ENCODE measurements around the gene MEX3A.
"Not testable (repeated sequence)": the region's sequence is repeated elsewhere in the genome, so short reads cannot be mapped to it uniquely, and the experiment has no call there.

MEX3A gene

DNA sequence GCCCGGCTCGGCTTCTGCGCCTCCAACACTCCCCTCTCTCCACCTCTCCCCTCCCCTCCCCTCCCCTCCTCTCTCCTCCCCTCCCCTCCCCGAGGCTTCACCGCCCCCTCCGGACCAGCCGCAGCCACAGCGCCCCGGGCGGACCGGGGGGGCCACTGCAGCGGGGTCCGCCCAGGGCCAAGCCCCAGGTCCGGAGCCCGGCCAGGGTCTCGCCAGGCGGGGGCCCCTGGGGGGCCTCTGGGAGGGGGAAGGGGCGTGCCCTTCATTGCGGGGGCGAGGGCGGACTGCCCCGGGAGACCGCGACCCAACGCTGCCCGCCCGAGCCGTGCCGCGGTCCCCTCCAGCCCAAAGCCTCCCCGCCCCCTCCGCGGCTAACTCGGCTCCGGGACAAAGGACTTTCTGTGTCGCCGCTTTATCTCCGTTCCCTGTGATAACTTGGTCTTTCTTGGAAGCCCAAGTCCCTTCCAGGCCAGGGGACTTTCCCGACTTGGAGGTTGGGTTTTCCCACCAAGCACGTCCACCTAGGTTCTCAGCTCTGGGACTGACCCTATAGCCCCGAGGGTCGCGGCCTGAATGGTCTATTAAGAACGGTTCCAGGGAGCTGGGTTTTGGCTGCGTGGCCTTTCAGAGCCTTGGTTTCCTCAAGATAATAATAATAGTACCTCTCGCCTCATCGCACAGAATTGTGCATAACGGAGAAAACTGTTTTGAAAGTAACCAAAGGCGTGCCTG is 28.3 kb downstream of the MEX3A start, which contains the start of gene UBQLN4:
TSS of gene UBQLN4 (minus strand) at position 31 of the 732 bp plus-strand sequence. CDS start 97 bp downstream, outside the sequence.
- peak; percentile 91 for DNase-seq

GRCh38 chr1:156052862-156053767 is 29.1 kb downstream of the MEX3A start:
- DNase-seq = peak; percentile 66

GRCh38 chr1:156051011-156051725 is 31.1 kb downstream of the MEX3A start:
- DNase-seq = no peak

DNA sequence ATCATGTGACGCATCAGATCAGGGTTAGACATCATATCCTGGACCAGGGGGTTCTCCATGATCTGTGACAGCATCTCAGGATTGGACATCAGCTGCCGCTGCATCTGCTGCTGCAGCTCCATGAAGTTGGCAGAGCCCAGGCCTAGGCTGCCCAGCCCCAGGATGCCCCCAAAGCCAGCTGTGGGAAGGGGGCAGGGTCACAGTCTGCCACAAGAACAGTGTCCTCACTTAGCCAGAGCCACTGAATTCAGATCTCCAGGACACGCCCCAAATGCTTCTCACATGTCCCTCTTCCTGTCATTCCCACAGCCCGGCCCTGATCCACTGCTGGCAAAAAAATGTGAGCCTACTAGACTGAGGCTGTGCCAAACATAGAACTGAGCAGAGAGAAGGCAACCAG is 31.9 kb downstream of the MEX3A start:
- no peak for DNase-seq

GRCh38 chr1:156048663-156049258 is 33.5 kb downstream of the MEX3A start:
- DNase-seq = no peak

DNA sequence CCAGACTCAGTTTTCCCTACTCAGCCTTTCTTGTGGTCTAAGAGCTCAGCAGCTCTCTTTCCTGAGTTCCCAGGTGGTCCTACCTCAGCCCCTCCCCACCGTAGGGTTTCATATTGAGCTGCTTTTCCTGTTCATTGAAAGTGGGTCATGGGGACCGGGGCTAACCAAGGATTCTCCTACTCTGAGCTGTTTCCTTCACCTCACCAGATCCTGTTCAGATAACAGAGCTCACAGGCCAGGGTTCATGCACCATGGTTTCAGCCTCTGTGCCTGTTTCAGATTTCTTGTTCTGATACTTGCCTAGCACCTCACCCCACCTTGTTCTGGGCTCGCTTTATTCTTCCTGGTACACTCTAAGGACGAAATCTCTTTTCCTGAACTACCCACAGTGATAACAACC is 37.2 kb downstream of the MEX3A start:
- DNase-seq = peak; percentile 54

DNA sequence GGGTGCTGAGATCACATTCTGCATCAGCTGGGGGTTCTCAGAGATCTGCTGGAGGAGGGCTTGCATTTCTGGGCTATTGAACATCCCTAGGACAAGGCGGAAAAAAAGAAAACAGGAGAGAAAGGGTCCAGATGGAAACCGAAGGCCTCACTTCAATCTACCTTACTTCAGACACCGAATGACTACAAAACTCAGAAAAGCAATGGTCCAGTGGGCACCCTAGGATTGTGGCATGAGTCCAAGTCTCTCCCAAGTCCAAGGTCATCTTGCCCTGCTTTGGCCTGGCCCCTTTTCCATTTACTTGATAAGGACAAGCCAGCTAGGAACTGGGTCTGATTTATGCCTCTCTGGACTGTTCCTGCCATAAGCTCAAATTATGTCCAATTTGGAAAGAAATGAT is 39.4 kb downstream of the MEX3A start:
- no peak for DNase-seq

DNA sequence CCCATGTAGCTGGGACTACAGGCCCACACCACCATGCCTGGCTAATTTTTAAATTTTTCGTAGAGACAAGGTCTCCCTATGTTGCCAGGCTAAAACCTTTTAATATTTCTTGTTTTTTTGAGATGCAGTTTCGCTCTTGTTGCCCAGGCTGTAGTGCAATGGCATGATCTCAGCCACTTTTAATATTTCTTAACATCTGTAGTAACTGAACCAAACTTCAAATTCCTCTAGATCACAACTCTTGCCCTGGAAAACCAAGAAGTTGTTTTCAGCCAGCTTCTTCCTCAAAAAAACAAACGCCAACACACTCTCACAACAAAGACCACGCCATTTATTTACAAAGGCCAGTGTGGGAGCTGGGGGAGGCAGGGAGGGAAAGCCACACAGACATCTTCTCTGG is 47.3 kb downstream of the MEX3A start:
- DNase-seq = not testable (repeated sequence)

DNA sequence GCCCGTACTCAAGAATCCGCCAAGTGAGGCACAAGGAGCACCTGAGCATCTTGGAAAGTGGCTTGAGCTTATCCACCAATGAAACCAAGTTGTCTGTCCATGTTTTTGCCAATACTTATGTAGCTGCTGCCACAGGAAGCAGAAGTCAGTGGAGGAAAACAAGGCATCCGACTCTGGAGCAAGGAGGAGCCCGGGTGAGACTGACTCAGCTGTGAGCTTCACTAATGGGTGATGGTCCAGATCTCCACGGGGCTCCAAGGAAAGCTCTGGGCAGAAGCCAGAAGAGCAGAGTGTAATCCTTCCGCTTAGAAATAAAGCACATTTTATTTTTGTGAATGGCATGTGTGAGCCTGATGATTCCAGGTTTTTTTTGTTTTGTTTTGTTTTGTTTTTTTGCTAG is 49.3 kb downstream of the MEX3A start:
- no peak for DNase-seq

GRCh38 chr1:156026588-156026987 is 55.7 kb downstream of the MEX3A start:
- DNase-seq = peak; percentile 11

DNA sequence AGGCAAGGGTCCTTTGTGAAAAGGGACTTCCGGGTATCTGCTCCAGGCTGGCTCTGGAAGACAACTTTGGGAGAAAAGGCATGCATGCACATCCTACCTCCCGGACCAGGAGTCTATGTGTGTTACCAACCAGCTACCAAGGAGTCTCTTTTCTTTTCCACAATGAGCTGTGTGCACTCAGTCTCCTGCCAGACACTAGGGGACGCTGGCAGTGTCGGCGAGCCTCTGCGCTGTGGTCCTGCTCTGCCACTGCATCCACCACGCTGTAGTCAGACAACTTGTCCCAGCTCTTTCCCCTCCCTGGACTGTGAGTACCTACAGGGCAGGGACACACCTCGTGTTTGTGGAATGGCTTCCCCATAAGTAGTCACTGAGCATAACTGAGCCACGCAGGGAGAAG is 56.4 kb downstream of the MEX3A start:
- DNase-seq = peak; percentile 32

GRCh38 chr1:156024801-156025200 is 57.5 kb downstream of the MEX3A start:
- no peak for DNase-seq

Data from activated CD4-positive, alpha-beta T cell treated with anti-CD3 and anti-CD28 coated beads, Interleukin-2, amount 50 U/mL, for 16 hours (primary cell).